IPS-NIHi7 (cell line): ENCODE measurements around the gene PPP1R12C.
"Not testable (repeated sequence)": the region's sequence is repeated elsewhere in the genome, so short reads cannot be mapped to it uniquely, and the experiment has no call there.

Experiments used
- DNase-seq: peaks from one replicate; pipeline ENCODE4 v3.0.0; 2012; ENCODE audit warnings: mixed read lengths; ENCODE audit errors: extremely low spot score

Gene PPP1R12C

DNA sequence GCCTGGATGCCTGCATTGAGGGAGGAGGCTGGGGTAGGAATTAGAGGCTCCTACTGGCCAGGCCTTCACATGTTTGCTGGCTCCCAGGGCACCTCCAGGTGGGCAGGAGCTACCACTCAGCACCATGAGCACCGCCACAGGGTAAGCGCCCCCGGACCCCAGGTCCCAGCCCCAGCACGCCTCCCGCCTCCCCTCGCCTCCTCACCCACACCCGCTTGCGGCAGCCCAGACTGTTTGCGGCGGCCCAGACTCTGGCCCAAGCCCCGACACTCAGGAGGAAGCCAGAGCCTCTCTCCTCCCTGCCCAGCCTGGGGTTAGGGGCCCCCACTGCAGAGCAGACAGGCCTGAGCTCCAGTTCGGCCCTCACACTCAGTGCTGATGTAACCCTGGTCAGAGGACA lies 41.1 kb downstream of the PPP1R12C start:
- DNase-seq, result no peak

DNA sequence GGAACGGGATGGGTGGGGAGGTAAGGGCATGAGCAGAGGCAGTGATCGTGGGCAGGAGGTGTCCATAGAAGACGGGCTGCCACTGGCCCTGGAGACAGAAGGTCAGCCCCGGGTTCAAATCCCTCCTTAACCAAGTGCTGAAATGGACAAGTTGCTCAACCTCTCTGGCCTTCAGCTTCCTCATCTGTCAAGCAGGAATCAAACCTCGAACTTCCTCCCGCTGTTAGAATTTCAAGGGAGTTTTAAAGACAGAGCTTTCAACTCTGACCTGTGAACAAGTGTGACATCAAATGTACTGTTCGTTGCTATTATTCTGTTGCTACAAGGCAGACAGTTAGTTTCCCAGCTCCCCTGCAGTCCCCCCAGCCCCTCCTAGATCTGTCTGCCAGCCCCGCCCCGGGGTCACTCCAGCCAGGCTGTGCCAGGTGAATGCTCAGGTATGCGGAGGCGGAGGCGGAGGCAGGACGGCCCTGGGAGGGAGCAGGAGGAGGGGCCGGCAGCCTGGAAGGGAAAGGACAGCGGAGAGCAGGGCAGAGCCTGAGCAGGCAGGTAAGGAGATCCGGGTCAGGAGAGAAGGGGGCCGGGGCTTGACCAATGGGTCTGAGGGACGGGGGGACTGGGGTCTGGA lies 42.0 kb downstream of the PPP1R12C start, which contains the start of gene EPS8L1:
Gene EPS8L1 (plus strand): TSS at position 499 of the 628 bp plus-strand sequence. CDS start 576 bp downstream, outside the sequence.
- DNase-seq, result peak; percentile 78

- DNase-seq, result no peak
These were observed 45.5 kb downstream of the PPP1R12C start for GRCh38 chr19:55071913-55072312.

DNA sequence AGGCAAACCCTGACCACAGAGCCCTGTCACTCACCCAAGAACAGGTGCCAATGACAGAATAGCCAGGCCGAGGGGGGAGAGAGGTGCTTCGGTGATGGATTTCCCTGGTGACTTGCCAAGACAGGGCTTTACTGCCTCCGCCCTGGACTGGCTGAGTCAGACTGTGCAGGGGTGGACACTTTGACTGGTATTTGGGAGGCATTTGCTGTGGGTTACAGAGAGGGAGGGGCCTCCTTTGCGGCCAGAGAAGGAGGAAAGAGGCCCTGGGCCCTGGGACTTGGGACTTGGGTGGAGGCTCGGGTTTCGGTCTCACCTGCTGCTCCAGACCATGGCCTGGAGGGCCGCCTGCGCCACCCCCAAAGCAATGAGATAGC lies 46.3 kb downstream of the PPP1R12C start:
- no peak for DNase-seq

DNA sequence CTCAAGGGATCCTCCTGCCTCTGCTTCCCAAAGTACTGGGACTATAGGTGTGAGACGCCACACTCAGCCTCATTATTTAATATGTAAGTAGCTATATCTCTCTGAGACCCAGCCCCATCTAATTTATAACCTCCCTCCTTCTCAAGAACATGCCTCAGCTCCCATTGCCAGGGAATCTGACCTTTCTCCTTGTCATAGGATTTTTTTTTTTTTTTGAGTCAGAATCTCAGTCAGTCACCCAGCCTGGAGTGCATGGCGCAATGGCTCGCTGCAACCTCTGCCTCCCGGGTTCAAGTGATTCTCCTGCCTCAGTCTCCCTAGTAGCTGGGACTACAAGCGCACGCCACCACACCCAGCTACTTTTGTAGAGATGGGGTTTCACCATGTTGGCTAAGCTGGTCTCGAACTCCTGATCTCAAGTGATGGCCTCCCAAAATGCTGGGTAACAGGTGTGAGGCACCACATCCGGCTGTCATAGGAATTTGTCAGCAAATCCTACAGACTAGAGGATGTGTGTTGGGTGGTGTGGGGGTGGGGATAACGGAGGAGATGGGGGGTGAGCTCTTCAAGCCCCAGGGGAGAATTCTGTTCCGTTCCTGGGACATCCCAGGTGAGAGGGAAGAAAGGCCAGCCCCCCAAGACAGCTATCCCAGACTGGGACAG lies 46.8 kb downstream of the PPP1R12C start:
- no peak for DNase-seq

DNA sequence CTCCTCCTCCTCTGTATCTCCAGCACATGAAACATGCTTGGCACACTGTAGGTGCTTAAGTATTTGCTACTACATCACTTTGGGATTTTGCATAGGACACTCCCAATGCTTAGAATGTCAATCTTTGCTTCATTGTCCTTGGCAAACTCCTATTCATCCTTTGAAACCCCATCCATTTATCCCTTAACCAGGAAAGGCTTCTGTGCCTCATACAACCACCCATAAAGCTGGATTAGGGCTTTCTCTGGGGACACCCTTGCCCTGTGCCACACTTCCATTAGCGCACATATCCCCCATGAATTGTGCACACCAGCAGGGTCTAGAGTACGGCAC lies 47.6 kb downstream of the PPP1R12C start:
- DNase-seq, result no peak

DNA sequence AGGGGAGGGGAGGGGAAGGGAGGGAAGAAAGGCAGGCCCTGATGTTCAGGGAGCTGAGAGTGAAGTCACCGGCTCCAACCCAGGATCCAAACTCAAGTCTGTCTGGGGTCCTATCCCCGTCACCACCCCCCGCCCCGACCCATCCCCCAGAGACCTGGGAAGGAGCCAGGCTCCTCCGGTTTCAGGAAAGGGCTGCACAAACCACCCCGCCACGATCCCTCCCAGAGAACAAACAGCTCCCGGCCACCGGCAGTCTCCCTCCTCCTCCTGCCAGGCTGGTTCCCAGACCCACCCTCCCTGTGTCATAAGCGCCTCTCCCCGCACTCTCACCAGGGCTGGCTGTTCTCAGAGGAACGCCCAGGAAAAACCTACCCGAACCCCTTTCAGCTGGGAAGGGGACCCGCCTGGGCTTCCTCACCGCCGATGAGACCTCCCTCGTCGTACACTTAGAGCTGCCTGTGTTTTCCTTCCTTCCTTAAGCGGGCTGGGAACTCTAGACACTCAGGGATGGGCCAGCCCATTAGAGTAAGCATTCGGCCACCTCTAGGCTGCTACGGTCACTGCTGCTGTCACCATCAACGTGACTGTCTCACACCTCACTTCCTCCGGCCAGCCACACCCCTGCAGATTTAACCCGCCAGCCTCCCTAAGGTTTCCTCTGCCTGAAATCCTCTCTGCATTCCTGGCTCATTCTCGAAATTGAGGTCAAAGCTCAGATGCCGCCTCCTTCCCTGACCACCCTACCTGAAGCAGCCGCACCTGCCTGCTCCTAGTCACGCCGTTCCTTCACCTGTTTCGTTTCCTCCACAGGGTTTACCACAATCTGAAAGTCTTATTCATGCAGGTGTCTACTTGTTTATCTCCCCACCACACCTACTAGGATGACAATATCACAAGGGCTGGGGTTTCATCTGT lies 48.2 kb downstream of the PPP1R12C start:
- DNase-seq, result peak; percentile 45

DNA sequence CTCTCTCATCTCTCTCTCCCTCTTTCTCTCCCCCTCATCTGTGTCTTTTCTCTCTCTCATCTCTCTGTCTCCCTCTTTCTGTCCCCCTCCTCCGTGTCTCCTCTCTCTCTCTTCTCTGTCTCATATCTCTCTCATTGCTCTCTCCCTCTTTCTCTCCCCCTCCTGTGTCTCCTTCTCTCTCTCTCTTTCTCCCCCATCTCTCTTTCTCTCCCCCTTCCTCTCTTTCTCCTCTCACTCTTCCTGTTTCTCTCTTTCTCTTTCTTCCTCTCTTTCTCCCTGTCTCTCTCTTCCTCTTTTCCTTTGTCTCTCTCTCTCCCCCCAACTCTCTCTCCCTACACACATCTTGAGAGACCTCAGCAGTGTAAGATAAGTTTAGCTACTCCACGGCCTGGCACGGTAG lies 49.6 kb downstream of the PPP1R12C start:
- no peak for DNase-seq

DNA sequence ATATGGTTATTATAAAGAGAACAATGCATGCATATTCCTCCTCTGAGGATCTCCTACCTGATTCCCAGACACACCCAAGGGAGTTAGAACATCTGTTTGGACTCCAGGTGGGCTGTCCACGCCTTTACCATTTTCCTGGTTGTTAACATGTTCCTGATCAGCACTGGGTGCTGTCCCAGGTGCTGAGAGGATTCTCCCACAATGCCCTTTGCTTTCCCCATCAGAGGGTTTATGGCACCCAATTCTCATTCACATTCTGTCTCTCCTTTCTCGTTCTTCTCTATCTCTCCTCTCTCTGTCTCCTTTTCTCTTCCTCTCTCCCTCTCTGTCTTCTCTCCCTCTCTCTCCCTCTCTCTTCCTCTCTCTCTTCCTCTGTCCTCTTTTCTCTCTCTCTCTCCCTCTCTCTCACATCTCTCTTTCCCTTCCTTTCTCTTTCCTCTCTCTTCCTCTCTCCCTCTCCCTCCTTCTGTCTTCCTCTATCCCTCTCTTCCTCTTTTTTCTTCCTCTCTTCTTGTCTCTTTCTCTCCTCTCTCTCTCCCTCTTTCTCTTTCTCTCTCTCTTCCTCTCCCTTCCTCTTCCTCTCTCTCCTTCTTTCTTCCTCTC lies 51.2 kb downstream of the PPP1R12C start:
- no peak for DNase-seq

DNA sequence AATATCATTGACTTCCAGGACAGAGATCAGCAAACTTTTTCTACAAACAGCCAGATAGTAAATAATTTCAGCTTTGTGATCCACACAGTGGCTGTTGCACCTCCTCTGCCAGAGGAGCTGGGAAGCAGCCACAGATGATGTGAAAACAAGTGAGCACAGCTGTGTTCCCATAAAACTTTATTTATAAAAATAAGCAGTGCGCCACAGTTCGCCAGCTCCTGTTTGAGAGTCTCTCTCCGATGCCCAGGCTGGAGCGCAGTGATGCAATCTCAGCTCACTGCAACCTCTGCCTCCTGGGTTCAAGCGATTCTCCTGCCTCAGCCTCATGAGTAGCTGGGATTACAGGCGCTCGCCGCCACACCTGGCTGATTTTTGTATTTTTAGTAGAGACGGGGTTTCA lies 51.9 kb downstream of the PPP1R12C start:
- DNase-seq, result not testable (repeated sequence)

- DNase-seq, result no peak
These were observed 54.0 kb downstream of the PPP1R12C start for GRCh38 chr19:55063492-55063843.

DNA sequence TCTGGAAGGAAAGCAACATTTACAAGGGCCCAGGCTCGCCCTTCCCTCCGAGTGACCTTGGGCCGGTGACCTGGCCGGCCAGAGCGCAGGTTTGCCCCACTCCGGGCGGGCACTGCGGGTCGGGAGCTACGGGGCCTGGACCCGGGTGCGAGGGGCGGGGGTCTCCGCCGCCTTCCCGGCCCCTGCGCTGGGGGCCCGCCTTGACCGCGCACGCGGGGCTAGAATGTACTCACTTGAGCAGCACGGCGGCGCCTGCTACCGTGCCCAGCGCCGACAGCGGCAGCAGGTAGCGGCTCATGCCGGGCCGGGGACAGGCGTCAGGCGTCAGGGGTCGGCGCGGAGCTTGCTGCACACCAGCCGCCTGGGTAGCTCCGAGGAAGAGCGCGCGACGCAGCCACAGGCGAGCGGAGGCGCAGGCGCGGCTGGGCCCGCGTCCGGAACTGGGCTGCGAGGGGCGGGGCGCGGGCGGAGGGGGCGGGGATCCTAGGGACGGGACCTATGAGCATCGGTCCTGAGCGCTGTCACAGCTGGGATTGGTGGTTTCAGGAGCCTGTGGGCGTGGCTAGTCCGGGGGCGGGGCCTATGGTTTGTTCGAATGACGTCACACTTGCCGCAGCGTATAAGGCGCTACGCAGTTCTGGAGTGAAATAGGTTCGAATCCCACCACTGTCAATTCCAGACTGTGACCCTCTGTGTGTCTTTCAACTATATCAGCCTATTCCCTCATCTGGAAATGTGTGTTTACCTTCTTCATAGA lies 54.5 kb downstream of the PPP1R12C start, which contains the start of gene RDH13:
Gene RDH13 (minus strand): TSS at position 414 of the 757 bp plus-strand sequence. CDS start 116 bp downstream, at position 298.
- DNase-seq, result peak; percentile 97

DNA sequence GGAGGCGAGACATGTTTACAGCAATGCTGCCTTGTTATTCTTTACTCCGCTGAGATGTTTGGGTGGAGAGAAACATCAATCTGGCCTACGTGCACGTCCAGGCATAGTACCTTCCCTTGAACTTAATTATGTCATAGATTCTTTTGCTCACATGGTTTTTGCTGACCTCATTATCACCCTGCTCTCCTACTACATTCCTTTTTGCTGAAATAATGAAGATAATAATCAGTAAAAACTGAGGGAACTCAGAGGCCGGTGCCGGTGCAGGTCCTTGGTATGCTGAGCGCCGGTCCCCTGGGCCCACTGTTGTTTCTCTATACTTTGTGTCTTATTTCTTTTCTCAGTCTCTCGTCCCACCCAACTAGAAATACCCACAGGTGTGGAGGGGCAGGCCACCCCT lies 57.1 kb downstream of the PPP1R12C start:
- not testable (repeated sequence) for DNase-seq

- DNase-seq, result no peak
These were observed 58.4 kb downstream of the PPP1R12C start for GRCh38 chr19:55058781-55059610.

GRCh38 chr19:55056827-55057226 lies 60.6 kb downstream of the PPP1R12C start:
- no peak for DNase-seq

DNA sequence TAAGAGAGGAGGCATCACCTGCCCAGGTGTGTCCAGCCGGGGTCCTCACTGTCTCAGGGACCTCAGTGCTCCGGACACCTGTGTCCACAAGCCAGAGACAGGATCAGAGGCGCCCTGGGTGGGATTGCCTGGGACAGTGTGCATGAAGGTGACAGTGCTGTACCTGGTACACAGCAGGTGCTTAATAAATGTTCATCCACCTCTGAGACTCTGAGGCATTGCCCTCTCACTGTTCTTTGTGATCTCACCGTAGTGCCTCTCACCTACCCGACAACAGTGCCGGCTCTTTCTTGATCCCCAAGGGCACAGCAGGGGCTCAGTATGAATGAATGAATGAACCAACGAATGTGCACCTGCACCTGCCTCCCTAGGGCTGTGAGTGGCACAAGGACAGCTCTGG lies 63.7 kb downstream of the PPP1R12C start:
- DNase-seq, result no peak

DNA sequence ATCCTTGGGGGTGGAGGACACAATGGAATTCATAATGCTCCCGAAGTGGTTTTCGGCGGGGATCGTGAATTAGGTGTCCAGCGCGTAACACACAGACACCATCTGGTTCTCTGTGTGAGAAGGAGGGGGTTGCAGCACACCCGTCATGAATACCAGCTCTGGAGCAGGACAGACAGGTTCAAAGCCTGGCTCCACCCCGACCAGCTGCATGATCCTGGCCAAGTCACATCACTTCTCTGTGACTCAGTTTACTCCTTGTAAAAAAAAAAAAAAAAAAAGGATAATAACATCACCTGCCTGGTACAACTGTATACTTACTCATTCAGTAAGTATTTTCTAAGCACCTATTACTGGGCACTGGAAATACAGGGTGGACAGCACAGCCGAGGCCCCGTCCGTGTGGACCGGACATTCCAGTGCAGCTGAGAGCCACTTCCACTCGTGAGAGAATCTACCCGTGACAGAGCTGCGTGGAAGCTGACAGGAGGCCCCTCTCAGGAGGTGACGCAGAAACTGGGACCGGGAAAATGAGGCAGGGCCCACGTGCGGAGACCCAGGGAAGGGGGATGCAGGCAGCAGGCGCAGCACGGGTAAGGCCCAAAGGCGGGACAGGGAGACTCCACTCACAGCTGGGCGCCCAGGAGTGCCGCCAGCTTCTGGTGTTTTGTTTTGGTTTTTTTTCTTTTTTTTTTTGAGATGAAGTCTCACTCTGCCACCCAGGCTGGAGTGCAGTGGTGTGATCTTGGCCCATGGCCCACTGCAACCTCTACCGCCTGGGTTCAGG lies 66.5 kb downstream of the PPP1R12C start:
- no peak for DNase-seq

- no peak for DNase-seq
These were observed 69.0 kb downstream of the PPP1R12C start for GRCh38 chr19:55048446-55048845.

GRCh38 chr19:55047951-55048350 lies 69.5 kb downstream of the PPP1R12C start:
- no peak for DNase-seq
